Melanocyte of skin (primary cell): ENCODE results near the gene BANF1. TPM values are rescaled to one million over a fixed set of nuclear protein-coding genes. Genes with fewer than 3 reads are reported as not detected.

Source experiments
- total RNA-seq, 2 donors: library from RNA; depleted of rRNA; stranded (reverse); fragments of >200 nt; gene quantifications; 2 replicates each; pipeline ENCODE4 v1.2.3, GENCODE V29; 2012

Gene BANF1, protein sequence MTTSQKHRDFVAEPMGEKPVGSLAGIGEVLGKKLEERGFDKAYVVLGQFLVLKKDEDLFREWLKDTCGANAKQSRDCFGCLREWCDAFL
- 10 to 100 TPM; 10.3 to 27.6 TPM for total RNA-seq

DNA sequence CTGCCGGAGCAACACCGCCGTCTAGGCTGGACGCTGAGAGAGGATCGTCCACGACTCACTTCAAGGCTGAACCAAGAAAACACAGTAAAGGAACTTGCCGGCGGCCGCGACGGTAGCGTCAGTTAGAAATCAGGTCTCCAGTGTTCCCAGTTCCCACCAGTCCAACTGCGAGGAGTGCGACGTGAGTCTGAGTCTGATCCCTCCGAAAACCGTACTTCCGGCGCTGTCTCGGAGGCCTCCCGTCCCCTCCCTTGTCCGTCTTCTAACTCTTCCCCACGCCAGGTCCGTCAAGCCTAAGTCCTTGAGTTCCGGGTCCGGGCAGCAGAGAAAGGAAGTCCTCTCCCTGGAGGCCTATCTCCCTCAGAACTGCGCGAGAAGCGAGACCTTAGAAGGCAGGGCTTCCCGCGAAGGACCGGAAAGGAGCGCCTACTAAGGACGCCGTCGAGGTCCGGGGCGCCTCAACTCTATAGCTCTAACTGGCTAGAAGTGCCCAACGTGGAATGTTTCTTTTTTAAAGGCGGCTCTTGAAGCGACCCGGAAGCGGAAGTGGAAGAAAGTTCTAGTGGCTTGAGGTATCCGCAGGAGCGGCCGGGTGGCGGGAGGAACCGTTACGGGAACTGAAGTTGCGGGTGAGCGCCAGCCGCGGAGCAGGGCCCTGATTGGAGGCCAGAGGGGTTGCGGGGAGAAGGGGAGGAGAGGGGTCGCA, at the start of gene BANF1, which contains the start of gene EIF1AD:
BANF1 (plus strand) TSS at position 562 of the 706 bp plus-strand sequence. CDS start 748 bp downstream, outside the sequence.
EIF1AD (minus strand) TSS at position 216 of the 706 bp plus-strand sequence. CDS start 1,768 bp downstream, outside the sequence.

DNA sequence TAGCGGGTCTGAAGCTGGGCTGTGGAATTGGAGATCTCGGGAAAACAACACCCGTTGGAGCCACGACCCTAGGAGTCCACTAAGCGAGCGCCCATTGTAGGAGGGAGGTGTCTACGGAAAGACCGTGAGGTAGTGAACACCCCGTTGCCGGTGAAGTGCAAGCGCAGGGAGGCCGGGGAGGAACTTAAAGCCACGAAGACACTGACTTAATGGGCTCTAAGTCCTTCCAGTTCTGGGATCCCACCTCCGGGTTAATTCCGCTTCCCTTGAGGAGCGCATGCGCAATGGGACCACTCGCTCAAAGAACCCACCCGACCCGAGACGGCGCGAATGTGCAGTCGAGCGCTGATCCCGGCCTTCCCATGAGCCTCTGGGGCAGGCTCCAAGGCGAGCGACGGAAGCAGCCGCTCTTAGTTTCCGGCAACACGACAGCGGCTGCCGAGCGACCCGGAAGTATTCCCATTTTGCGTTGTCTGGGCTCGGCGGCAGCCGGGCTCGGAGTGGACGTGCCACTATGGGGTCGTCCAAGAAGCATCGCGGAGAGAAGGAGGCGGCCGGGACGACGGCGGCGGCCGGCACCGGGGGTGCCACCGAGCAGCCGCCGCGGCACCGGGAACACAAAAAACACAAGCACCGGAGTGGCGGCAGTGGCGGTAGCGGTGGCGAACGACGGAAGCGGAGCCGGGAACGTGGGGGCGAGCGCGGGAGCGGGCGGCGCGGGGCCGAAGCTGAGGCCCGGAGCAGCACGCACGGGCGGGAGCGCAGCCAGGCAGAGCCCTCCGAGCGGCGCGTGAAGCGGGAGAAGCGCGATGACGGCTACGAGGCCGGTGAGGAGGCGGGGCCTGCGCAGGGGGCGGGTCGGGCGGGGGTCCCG, 40.8 kb upstream of the BANF1 start, which contains the start of gene SART1:
SART1 (plus strand) TSS at position 468 of the 874 bp plus-strand sequence; CDS start at position 515, 47 bp downstream.

GRCh38 chr11:66011785-66012303, 9.5 kb downstream of the BANF1 start, which contains the start of gene CST6:
TSS of gene CST6 (plus strand) at chr11:66012008. CDS start at chr11:66012045, 37 bp downstream.

GRCh38 chr11:66026017-66026529, 23.8 kb downstream of the BANF1 start, which contains the start of gene CATSPER1:
TSS of gene CATSPER1 (minus strand) at chr11:66026479. CDS start at chr11:66026379, 100 bp downstream.

DNA sequence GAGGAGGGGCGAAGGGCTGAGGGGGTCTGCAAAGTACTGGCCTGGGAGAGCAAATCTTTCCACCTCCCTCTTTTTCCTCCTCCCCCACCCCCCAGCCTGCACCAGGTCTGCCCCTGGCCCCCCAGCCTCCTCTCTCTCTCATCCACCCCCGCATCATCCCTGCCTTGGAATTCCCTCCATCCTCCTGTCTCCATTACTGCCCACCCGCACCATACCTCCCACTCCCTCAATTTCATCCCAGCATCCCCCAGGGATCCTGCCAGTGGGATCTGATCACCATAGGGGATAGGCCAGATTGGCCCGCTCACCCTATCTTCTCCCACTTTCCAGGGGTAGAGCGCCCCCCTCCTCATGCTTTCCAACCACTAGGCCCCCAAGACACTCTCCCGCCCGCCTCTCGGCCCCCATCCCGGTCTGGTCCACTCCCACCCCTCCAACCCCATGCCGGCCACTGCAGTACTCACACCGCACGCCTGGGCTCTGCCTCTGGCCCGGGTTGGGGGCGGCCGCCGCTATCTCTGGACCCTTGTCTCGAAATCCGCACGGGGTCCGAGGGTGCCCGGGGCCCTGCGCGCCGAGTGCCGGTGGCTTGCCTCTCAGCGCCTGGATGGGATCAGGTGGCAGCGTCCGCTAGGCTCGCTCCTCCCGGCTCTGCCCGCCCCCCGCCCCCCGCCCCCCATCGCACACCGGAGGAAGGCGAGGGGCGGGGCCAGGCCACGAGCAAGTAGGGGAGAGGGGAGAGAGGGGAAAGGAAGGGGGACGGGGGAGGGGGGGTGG, 46.4 kb downstream of the BANF1 start, which contains the start of gene GAL3ST3:
GAL3ST3 (minus strand) TSS at position 615 of the 777 bp plus-strand sequence. CDS start 3,746 bp downstream, outside the sequence.

GRCh38 chr11:66051766-66052663, 49.7 kb downstream of the BANF1 start, which contains the start of gene SF3B2:
TSS of gene SF3B2 (plus strand) at chr11:66052364. CDS start at chr11:66052385, 21 bp downstream.

Other genes starting within 250 kb of the BANF1 start
- 10 to 100 TPM; 40.6 to 74.3 TPM for gene AP5B1, start 221.5 kb upstream of the BANF1 start, total RNA-seq
- not detected for gene OVOL1, start 215.4 kb upstream of the BANF1 start, total RNA-seq
- gene SNX32, start 168.5 kb upstream of the BANF1 start, total RNA-seq: 1 to 10 TPM in 1 of 2 donors, under 1 TPM in 1; 0.69 to 2.3 TPM
- gene CFL1, start 144.3 kb upstream of the BANF1 start, total RNA-seq: 1,000 to 10,000 TPM; 1,026 to 1,378 TPM
- gene MUS81, start 142.1 kb upstream of the BANF1 start, total RNA-seq: 10 to 100 TPM; 37.9 to 51.0 TPM
- 1 to 10 TPM; 4.3 to 6.5 TPM for gene EFEMP2, start 129.7 kb upstream of the BANF1 start, total RNA-seq
- not detected for gene CTSW, start 122.7 kb upstream of the BANF1 start, total RNA-seq
- 100 to 1,000 TPM; 126 to 165 TPM for gene FIBP, start 114.0 kb upstream of the BANF1 start, total RNA-seq
- 10 to 100 TPM; 24.8 to 28.6 TPM for gene CCDC85B, start 111.8 kb upstream of the BANF1 start, total RNA-seq
- gene FOSL1, start 102.1 kb upstream of the BANF1 start, total RNA-seq: 10 to 100 TPM in 1 of 2 donors, 1 to 10 TPM in 1; 1.4 to 39.6 TPM
- gene C11orf68, start 83.4 kb upstream of the BANF1 start, total RNA-seq: 10 to 100 TPM; 13.8 to 14.3 TPM
- 100 to 1,000 TPM in 1 of 2 donors, 10 to 100 TPM in 1; 51.3 to 109 TPM for gene DRAP1, start 83.1 kb upstream of the BANF1 start, total RNA-seq
- not detected for gene TSGA10IP, start 57.0 kb upstream of the BANF1 start, total RNA-seq
- 10 to 100 TPM; 27.9 to 30.3 TPM for gene SART1, start 40.8 kb upstream of the BANF1 start, total RNA-seq
- gene EIF1AD, start 346 bp upstream of the BANF1 start, total RNA-seq: 10 to 100 TPM; 28.6 to 52.6 TPM
- gene CST6, start 9.5 kb downstream of the BANF1 start, total RNA-seq: not detected
- not detected for gene CATSPER1, start 24.0 kb downstream of the BANF1 start, total RNA-seq
- gene GAL3ST3, start 46.7 kb downstream of the BANF1 start, total RNA-seq: not detected
- gene SF3B2, start 49.9 kb downstream of the BANF1 start, total RNA-seq: 100 to 1,000 TPM; 173 to 199 TPM
- 10 to 100 TPM; 18.2 to 22.6 TPM for gene PACS1, start 67.8 kb downstream of the BANF1 start, total RNA-seq